ENCODE results near the gene CDH13.

Gene CDH13

DNA sequence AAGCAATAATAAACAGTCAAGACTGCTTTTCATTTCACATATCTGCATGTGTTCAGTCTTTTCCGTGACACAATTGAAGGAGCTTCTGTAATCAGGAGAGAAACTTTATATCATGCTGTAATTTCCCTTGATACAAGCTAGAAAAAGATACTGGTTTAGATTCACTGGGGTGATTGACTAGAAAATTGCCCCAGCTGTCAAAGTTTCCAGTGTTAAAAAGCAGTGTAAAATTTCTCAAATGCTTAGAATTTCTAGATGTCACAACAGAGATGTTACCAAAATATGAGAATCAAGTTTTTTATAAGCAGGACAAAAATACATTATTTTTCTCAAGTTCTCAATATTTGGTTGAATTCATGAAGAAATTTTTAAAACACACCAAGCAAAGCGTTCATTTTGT, 888.6 kb downstream of the CDH13 start:
- no peak for DNase-seq (ENCODE audit: low read depth, low spot score)
- no peaks in the 10 kb centered on the region for H3K9me3 ChIP-seq (ENCODE audit: low read depth, low read length)
- no peak overlapping the region for H3K4me3 ChIP-seq
- no peaks in the 10 kb centered on the region for H3K36me3 ChIP-seq (ENCODE audit: insufficient read depth, low read length)
- no peak overlapping the region for H3K9ac ChIP-seq (ENCODE audit: insufficient read length)
- no peak for TF ChIP-seq EZH2 (IDR thresholded peaks at IDR 0.05)
- TF ChIP-seq FOXP2 (optimal IDR thresholded peaks at IDR 0.05; ENCODE audit: control extremely low read depth, extremely low read length, insufficient read depth) = no peak
- TF ChIP-seq POLR2AphosphoS5 (IDR thresholded peaks at IDR 0.05; ENCODE audit: borderline replicate concordance, low read depth, low read length) = no peak
- H3K27ac ChIP-seq = no peak overlapping the region

DNA sequence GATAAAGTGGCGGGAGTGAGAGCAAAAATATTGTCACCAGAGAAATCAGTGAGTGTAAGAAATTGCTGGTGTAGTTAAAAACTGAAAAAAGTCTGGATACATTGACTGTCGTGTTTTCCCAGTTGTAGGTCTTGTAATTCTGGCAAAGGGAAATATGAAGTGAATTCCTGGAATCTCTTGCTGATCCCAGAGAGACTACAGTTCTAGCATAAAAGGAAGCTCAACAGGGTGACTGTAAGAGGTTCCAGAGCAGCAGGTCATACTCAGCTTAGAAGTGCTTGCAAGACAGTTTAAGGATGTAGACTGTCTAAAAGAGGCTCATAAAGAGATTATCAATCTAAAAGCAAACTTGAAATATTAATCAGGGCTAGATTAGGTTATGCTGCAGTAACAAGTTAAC, 890.2 kb downstream of the CDH13 start:
- H3K27ac ChIP-seq = no peak overlapping the region
- no peak for TF ChIP-seq POLR2AphosphoS5 (IDR thresholded peaks at IDR 0.05; ENCODE audit: borderline replicate concordance, low read depth, low read length)
- TF ChIP-seq FOXP2 (optimal IDR thresholded peaks at IDR 0.05; ENCODE audit: control extremely low read depth, extremely low read length, insufficient read depth) = no peak
- TF ChIP-seq EZH2 (IDR thresholded peaks at IDR 0.05) = no peak
- H3K9ac ChIP-seq (ENCODE audit: insufficient read length) = no peak overlapping the region
- no peak for DNase-seq (ENCODE audit: low read depth, low spot score)
- no peaks in the 10 kb centered on the region for H3K9me3 ChIP-seq (ENCODE audit: low read depth, low read length)
- no peak overlapping the region for H3K4me3 ChIP-seq
- H3K36me3 ChIP-seq (ENCODE audit: insufficient read depth, low read length) = no peaks in the 10 kb centered on the region

DNA sequence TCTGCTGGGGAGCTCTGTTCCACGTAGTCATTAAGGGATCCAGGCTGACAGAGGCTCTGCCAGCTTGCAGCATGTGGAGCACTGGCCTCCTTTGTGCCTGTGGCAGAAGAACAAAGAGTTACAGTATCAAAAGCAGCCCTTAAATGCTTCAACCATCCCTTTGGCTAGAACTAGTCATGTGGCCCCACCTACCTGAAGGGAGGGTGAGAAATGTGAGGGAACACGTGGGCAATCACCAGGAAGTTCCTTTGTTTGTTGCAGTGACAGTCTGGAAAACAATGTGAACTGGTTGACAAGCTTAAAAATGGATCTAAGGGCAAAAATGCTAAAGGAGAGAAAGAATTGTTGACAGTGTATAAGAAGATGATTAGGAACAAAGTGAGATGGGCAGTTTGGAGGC, 890.6 kb downstream of the CDH13 start:
- H3K36me3 ChIP-seq (ENCODE audit: insufficient read depth, low read length) = no peaks in the 10 kb centered on the region
- no peaks in the 10 kb centered on the region for H3K9me3 ChIP-seq (ENCODE audit: low read depth, low read length)
- H3K9ac ChIP-seq (ENCODE audit: insufficient read length) = no peak overlapping the region
- H3K27ac ChIP-seq = no peak overlapping the region
- no peak for DNase-seq (ENCODE audit: low read depth, low spot score)
- no peak overlapping the region for H3K4me3 ChIP-seq
- no peak for TF ChIP-seq FOXP2 (optimal IDR thresholded peaks at IDR 0.05; ENCODE audit: control extremely low read depth, extremely low read length, insufficient read depth)
- no peak for TF ChIP-seq POLR2AphosphoS5 (IDR thresholded peaks at IDR 0.05; ENCODE audit: borderline replicate concordance, low read depth, low read length)
- TF ChIP-seq EZH2 (IDR thresholded peaks at IDR 0.05) = no peak

DNA sequence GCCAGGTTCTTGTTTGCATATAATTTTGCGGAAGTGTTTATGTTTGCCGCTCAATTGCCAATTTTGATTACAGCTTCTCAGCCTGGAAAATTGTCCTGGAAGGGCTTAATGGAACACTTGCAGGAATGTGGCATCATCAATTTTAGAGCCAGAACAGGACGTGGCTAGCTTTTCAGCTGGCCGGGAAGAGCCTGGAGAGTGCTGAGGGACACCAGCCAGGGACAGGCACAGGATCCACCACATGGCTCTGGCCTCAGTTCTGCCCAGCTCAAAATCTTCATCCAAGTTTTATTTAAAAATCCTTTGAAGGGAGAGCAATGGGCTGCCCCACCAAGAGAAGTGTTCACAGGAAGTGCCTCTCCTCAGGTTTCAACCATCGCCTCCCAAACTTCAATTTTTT, 893.8 kb downstream of the CDH13 start:
- Histone ChIP-seq H3K9me3 (ENCODE audit: low read depth, low read length) (no peaks in the 10 kb centered on the region), H3K36me3 (ENCODE audit: insufficient read depth, low read length) (no peaks in the 10 kb centered on the region), H3K27ac (no peak overlapping the region), H3K9ac (ENCODE audit: insufficient read length) (no peak overlapping the region), H3K4me3 (no peak overlapping the region)
- DNase-seq (ENCODE audit: low read depth, low spot score) = no peak
- TF ChIP-seq FOXP2 (optimal IDR thresholded peaks at IDR 0.05; ENCODE audit: control extremely low read depth, extremely low read length, insufficient read depth) (no peak), POLR2AphosphoS5 (IDR thresholded peaks at IDR 0.05; ENCODE audit: borderline replicate concordance, low read depth, low read length) (no peak), EZH2 (IDR thresholded peaks at IDR 0.05) (no peak)

DNA sequence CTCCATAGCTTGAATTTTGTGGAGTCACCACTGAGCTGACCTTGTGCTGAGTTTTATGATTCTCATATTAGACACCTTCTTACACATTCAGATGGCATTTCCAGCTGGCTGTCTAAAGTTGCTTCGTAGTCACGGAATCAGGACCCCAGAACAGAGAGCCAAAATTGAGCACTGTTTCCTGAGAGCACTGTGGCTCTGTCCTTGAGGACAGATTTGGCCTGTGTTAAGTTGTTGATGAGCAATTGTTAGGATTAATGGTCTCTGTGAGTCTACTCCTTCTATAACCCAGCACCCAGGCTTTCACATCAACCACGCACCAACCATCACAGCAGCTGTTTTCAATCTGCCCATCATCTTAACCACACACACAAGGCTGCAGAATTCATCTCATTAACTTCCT, 903.5 kb downstream of the CDH13 start:
- Histone ChIP-seq H3K4me3 (no peak overlapping the region), H3K36me3 (ENCODE audit: insufficient read depth, low read length) (no peaks in the 10 kb centered on the region), H3K27ac (no peak overlapping the region), H3K9ac (ENCODE audit: insufficient read length) (no peak overlapping the region), H3K9me3 (ENCODE audit: low read depth, low read length) (no peaks in the 10 kb centered on the region)
- DNase-seq (ENCODE audit: low read depth, low spot score) = no peak
- TF ChIP-seq FOXP2 (optimal IDR thresholded peaks at IDR 0.05; ENCODE audit: control extremely low read depth, extremely low read length, insufficient read depth) (no peak), EZH2 (IDR thresholded peaks at IDR 0.05) (no peak), POLR2AphosphoS5 (IDR thresholded peaks at IDR 0.05; ENCODE audit: borderline replicate concordance, low read depth, low read length) (no peak)

DNA sequence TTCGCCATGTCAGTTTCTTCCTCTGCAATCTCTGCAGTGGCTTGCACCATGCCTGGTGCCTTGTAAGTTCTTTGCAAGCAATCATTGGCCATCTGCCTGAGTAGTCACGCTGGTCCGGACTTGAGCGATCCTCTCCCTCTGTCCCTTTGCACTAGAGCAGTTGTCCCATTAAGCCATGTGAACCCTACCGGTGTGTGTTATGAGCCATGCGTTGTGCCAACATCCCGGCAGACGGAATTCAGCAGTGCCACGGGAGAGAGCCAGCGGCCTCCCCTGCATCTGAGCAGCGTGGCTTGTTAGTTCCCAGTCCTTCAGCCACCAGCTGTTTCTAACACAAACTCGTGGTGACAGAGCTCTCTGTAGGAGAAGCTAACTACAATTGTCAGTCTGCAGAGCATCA, 905.9 kb downstream of the CDH13 start:
- TF ChIP-seq FOXP2 (optimal IDR thresholded peaks at IDR 0.05; ENCODE audit: control extremely low read depth, extremely low read length, insufficient read depth) (no peak), EZH2 (IDR thresholded peaks at IDR 0.05) (no peak), POLR2AphosphoS5 (IDR thresholded peaks at IDR 0.05; ENCODE audit: borderline replicate concordance, low read depth, low read length) (no peak)

DNA sequence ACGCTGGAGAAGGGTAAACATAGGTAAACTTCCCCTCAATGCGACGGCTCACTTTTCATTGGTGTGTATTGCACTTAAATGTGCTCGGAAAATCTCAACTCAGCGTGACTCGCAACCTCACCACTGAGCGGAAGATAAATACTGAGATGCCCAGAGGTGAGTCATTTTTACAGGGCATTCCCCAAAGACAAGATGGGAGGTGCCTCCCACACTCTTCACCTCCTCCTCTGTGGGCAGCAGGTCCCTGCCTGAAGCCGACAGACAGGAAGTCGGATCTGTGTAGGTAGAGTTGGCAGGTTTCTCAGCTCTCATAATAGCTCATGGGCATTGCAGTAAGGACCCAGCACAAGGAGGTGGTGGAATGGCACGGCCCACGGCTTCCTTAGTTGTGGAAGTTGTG, 906.4 kb downstream of the CDH13 start:
- Histone ChIP-seq H3K4me3 (no peak overlapping the region), H3K9ac (ENCODE audit: insufficient read length) (no peak overlapping the region), H3K9me3 (ENCODE audit: low read depth, low read length) (no peaks in the 10 kb centered on the region), H3K27ac (no peak overlapping the region), H3K36me3 (ENCODE audit: insufficient read depth, low read length) (no peaks in the 10 kb centered on the region)
- TF ChIP-seq EZH2 (IDR thresholded peaks at IDR 0.05) (no peak), FOXP2 (optimal IDR thresholded peaks at IDR 0.05; ENCODE audit: control extremely low read depth, extremely low read length, insufficient read depth) (no peak), POLR2AphosphoS5 (IDR thresholded peaks at IDR 0.05; ENCODE audit: borderline replicate concordance, low read depth, low read length) (no peak)
- DNase-seq (ENCODE audit: low read depth, low spot score) = no peak

More for the DNA sequence above, 905.9 kb downstream of the CDH13 start:
- no peaks in the 10 kb centered on the region for H3K36me3 ChIP-seq (ENCODE audit: insufficient read depth, low read length)
- H3K9ac ChIP-seq (ENCODE audit: insufficient read length) = no peak overlapping the region
- no peak for DNase-seq (ENCODE audit: low read depth, low spot score)
- no peak overlapping the region for H3K4me3 ChIP-seq
- H3K9me3 ChIP-seq (ENCODE audit: low read depth, low read length) = no peaks in the 10 kb centered on the region
- H3K27ac ChIP-seq = no peak overlapping the region

DNA sequence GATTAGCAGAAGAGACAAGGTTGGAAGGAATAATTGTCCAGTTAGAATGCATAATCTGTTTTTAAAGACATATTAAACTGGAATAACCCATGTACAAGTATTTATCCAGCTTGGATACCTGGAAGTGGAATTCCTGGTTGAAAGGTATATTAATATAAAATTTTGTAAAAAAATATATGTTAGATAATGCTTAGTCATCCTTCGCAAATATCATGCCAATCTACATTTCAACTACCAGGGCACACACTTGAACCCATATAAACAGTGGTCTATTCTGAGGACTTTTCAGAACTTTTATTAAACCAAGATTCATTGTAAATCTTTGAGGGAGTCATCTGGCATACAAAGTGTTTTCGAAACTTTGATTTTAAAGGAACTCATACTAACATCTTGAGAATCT, 911.9 kb downstream of the CDH13 start:
- no peak overlapping the region for H3K4me3 ChIP-seq
- DNase-seq (ENCODE audit: low read depth, low spot score) = no peak
- H3K9ac ChIP-seq (ENCODE audit: insufficient read length) = no peak overlapping the region
- no peaks in the 10 kb centered on the region for H3K9me3 ChIP-seq (ENCODE audit: low read depth, low read length)
- TF ChIP-seq EZH2 (IDR thresholded peaks at IDR 0.05) (no peak), FOXP2 (optimal IDR thresholded peaks at IDR 0.05; ENCODE audit: control extremely low read depth, extremely low read length, insufficient read depth) (no peak), POLR2AphosphoS5 (IDR thresholded peaks at IDR 0.05; ENCODE audit: borderline replicate concordance, low read depth, low read length) (no peak)
- H3K27ac ChIP-seq = no peak overlapping the region
- no peaks in the 10 kb centered on the region for H3K36me3 ChIP-seq (ENCODE audit: insufficient read depth, low read length)

DNA sequence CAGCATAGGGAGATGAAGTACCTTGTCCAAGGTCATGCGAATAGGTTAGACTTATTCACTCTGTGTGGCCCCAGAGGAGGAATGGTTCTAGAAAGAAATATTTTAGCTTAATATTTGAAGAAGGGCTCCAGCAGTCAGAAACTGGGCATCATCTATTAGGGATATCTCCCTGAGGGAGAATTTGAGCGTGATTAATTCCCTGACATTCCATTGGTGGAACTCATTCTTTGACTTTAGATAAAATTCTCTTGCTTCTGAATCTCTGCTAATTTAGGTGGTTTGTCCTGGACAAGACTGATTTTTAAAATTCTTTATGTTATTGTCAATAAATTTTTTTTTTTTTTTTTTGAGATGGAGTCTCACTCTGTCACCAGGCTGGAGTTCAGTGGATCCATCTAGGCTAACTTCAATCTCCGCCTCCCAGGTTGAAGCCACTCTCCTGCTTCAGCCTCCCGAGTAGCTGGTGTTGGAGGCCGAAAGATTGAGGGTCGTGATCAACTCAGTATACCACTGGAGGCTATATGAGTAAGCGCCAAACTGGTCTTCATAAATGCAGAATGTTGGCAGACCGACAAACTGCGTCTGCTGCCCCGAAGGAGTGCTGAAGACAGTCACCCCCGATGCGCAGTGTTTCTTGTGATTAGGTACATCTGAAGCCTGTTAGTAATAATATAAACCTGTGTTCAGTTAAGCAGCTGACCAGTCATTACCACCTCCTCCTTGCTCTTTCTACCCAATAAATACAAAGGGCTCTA, 913.1 kb downstream of the CDH13 start:
- no peak overlapping the region for H3K9ac ChIP-seq (ENCODE audit: insufficient read length)
- no peaks in the 10 kb centered on the region for H3K36me3 ChIP-seq (ENCODE audit: insufficient read depth, low read length)
- no peak overlapping the region for H3K4me3 ChIP-seq
- H3K9me3 ChIP-seq (ENCODE audit: low read depth, low read length) = no peaks in the 10 kb centered on the region
- H3K27ac ChIP-seq = no peak overlapping the region
- TF ChIP-seq EZH2 (IDR thresholded peaks at IDR 0.05) = no peak
- no peak for TF ChIP-seq FOXP2 (optimal IDR thresholded peaks at IDR 0.05; ENCODE audit: control extremely low read depth, extremely low read length, insufficient read depth)
- no peak for TF ChIP-seq POLR2AphosphoS5 (IDR thresholded peaks at IDR 0.05; ENCODE audit: borderline replicate concordance, low read depth, low read length)
- no peak for DNase-seq (ENCODE audit: low read depth, low spot score)

Data from SK-N-MC (cell line).